ENCODE data around the gene AQP4. TPM values are rescaled to one million over a fixed set of nuclear protein-coding genes. Genes with fewer than 3 reads are reported as not detected.

AQP4 gene
- total RNA-seq, 5 donors from 2014 or later (not counting 1 experiment from before 2014, with no cell fraction given) = 0.10 to 0.35 (median 0.25) TPM; not detected in 2

GRCh38 chr18:26826656-26827235 is 38.8 kb downstream of the AQP4 start:
- DNase-seq (no peak), ATAC-seq (replicated peaks in 1 of 4) (no peak)
- CTCF ChIA-PET = no interaction called here
- POLR2A ChIA-PET = no interaction called here
- Mint-ChIP-seq H3K36me3 (no peaks in the 10 kb centered on the region), H3K4me1 (no peaks in the 10 kb centered on the region), H3K4me3 (no peak overlapping the region), H3K9me3 (peaks cover 0 to 4% (median 1%) of the 10 kb centered on the region in 3 donors), H3K27ac (no peak overlapping the region), H3K27me3 (no peaks in the 10 kb centered on the region)
- Histone ChIP-seq H3K27ac (ENCODE audit: low read length) (no peak overlapping the region), H3K36me3 (ENCODE audit: control insufficient read depth in 2 of 2, extremely low read depth in 1 of 2, insufficient read depth in 1 of 2, low read length in 1 of 2) (no peaks in the 10 kb centered on the region), H3K4me3 (ENCODE audit: control insufficient read depth in 1 of 2, extremely low read depth in 1 of 2, low read length in 1 of 2) (no peak overlapping the region), H3K4me1 (ENCODE audit: control insufficient read depth in 1 of 2, extremely low read depth in 1 of 2, insufficient read depth in 2 of 2, low read length in 2 of 2) (no peaks in the 10 kb centered on the region), H3K9me3 (no peaks in the 10 kb centered on the region), H3K27me3 (replicated peaks in 1 of 2; ENCODE audit: control insufficient read depth in 2 of 2, extremely low read depth in 1 of 2, insufficient read depth in 2 of 2, low read length in 1 of 2) (no peaks in the 10 kb centered on the region)
- 79% methylated on average over 2 of the region's 6 CpGs for WGBS (ENCODE audit: insufficient coverage)

DNA sequence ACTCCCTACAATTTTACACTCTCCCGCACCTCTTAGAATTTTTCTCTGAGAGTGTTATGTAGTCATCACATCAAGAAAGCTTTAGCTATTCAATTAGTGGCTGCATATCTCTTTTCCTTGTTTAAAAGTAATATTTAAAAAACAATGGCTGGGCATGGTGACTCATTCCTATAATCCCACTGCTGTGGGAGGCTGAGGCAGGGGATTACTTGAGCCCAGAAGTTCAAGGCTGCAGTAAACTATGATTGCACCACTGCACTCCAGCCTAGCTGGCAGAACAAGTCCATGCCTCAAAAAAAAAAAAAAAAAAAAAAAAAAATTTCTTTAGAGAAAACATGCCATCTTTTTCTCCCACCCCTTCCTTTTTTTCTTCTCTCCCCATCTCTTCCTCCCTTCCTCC is 44.3 kb downstream of the AQP4 start:
- Histone ChIP-seq H3K4me3 (ENCODE audit: control insufficient read depth in 1 of 2, extremely low read depth in 1 of 2, low read length in 1 of 2) (no peak overlapping the region), H3K27ac (ENCODE audit: low read length) (no peak overlapping the region), H3K36me3 (ENCODE audit: control insufficient read depth in 2 of 2, extremely low read depth in 1 of 2, insufficient read depth in 1 of 2, low read length in 1 of 2) (no peaks in the 10 kb centered on the region), H3K9me3 (no peaks in the 10 kb centered on the region), H3K27me3 (replicated peaks in 1 of 2; ENCODE audit: control insufficient read depth in 2 of 2, extremely low read depth in 1 of 2, insufficient read depth in 2 of 2, low read length in 1 of 2) (no peaks in the 10 kb centered on the region), H3K4me1 (ENCODE audit: control insufficient read depth in 1 of 2, extremely low read depth in 1 of 2, insufficient read depth in 2 of 2, low read length in 2 of 2) (no peaks in the 10 kb centered on the region)
- H3K27ac Mint-ChIP-seq = no peak overlapping the region
- no peaks in the 10 kb centered on the region for H3K36me3 Mint-ChIP-seq
- CTCF ChIA-PET = no interaction called here
- no CpG with 5 or more reads among the region's 1 CpG for WGBS (ENCODE audit: insufficient coverage)
- H3K4me3 Mint-ChIP-seq = no peak overlapping the region
- H3K9me3 Mint-ChIP-seq = peaks cover 16 to 38% (median 18%) of the 10 kb centered on the region in 3 donors
- H3K27me3 Mint-ChIP-seq = no peaks in the 10 kb centered on the region
- H3K4me1 Mint-ChIP-seq = no peaks in the 10 kb centered on the region
- POLR2A ChIA-PET = no interaction called here
- ATAC-seq (replicated peaks in 1 of 4) (no peak), DNase-seq (no peak)

- Histone ChIP-seq H3K27me3 (replicated peaks in 1 of 2; ENCODE audit: control insufficient read depth in 2 of 2, extremely low read depth in 1 of 2, insufficient read depth in 2 of 2, low read length in 1 of 2) (no peaks in the 10 kb centered on the region), H3K4me1 (ENCODE audit: control insufficient read depth in 1 of 2, extremely low read depth in 1 of 2, insufficient read depth in 2 of 2, low read length in 2 of 2) (no peaks in the 10 kb centered on the region), H3K36me3 (ENCODE audit: control insufficient read depth in 2 of 2, extremely low read depth in 1 of 2, insufficient read depth in 1 of 2, low read length in 1 of 2) (no peaks in the 10 kb centered on the region), H3K27ac (ENCODE audit: low read length) (no peak overlapping the region), H3K4me3 (ENCODE audit: control insufficient read depth in 1 of 2, extremely low read depth in 1 of 2, low read length in 1 of 2) (no peak overlapping the region), H3K9me3 (no peaks in the 10 kb centered on the region)
- no peaks in the 10 kb centered on the region for H3K27me3 Mint-ChIP-seq
- DNase-seq (no peak), ATAC-seq (replicated peaks in 1 of 4) (no peak)
- H3K27ac Mint-ChIP-seq = no peak overlapping the region
- ChIA-PET CTCF (no interaction called here), POLR2A (no interaction called here)
- H3K4me3 Mint-ChIP-seq = no peak overlapping the region
- no CpG with 5 or more reads among the region's 1 CpG for WGBS (ENCODE audit: insufficient coverage)
- peaks cover 17 to 38% (median 18%) of the 10 kb centered on the region in 3 donors for H3K9me3 Mint-ChIP-seq
- no peaks in the 10 kb centered on the region for H3K4me1 Mint-ChIP-seq
- no peaks in the 10 kb centered on the region for H3K36me3 Mint-ChIP-seq
Measured at GRCh38 chr18:26819046-26819445, 46.5 kb downstream of the AQP4 start.

DNA sequence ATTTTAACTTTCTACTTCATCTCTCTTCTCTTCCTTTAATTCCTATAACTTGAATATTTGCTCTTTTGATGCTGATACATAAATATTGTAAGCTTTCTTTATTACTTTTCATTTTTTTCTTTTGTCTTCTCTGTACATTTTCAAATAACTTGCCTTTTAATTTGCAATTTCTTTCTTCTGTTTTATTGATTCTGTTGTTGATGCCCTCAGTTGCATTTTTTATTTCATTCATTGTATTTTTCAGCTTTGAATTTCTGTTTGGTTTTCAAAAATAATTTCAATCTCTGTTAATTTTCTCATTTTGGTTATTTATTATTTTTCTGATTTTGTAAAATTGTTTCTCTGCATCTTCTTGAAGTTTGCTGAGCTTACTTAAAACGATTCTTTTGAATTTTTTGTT is 47.0 kb downstream of the AQP4 start:
- no CpG with 5 or more reads among the region's 1 CpG for WGBS (ENCODE audit: insufficient coverage)
- Mint-ChIP-seq H3K27me3 (no peaks in the 10 kb centered on the region), H3K4me1 (no peaks in the 10 kb centered on the region), H3K9me3 (peaks cover 18 to 38% (median 18%) of the 10 kb centered on the region in 3 donors), H3K36me3 (no peaks in the 10 kb centered on the region), H3K4me3 (no peak overlapping the region), H3K27ac (no peak overlapping the region)
- no peak overlapping the region for H3K27ac ChIP-seq (ENCODE audit: low read length)
- no peaks in the 10 kb centered on the region for H3K9me3 ChIP-seq
- CTCF ChIA-PET = no interaction called here
- POLR2A ChIA-PET = no interaction called here
- H3K27me3 ChIP-seq (replicated peaks in 1 of 2; ENCODE audit: control insufficient read depth in 2 of 2, extremely low read depth in 1 of 2, insufficient read depth in 2 of 2, low read length in 1 of 2) = no peaks in the 10 kb centered on the region
- H3K36me3 ChIP-seq (ENCODE audit: control insufficient read depth in 2 of 2, extremely low read depth in 1 of 2, insufficient read depth in 1 of 2, low read length in 1 of 2) = no peaks in the 10 kb centered on the region
- H3K4me3 ChIP-seq (ENCODE audit: control insufficient read depth in 1 of 2, extremely low read depth in 1 of 2, low read length in 1 of 2) = no peak overlapping the region
- ATAC-seq (replicated peaks in 1 of 4) = no peak
- no peaks in the 10 kb centered on the region for H3K4me1 ChIP-seq (ENCODE audit: control insufficient read depth in 1 of 2, extremely low read depth in 1 of 2, insufficient read depth in 2 of 2, low read length in 2 of 2)
- no peak for DNase-seq

DNA sequence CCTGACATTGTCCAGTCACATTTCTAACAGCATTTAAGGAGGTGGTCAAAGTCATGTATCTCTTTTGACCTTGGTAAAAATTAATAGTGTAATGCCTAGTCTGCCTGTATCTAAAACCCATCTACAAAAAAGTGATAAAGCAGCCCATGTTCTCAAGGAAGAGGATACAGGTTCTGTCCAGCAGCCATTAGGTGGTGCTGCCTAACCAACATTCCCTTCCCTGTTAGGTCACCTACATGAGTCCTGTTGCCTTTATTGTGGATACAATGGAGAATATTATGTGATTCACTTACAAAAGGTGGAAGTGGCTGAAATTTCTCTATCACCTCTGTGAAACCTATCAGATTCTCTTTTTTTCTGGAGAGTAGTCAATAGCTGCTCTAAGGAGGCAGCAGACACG is 52.5 kb downstream of the AQP4 start:
- POLR2A ChIA-PET = no interaction called here
- no peak overlapping the region for H3K4me3 ChIP-seq (ENCODE audit: control insufficient read depth in 1 of 2, extremely low read depth in 1 of 2, low read length in 1 of 2)
- H3K27me3 Mint-ChIP-seq = no peaks in the 10 kb centered on the region
- H3K9me3 Mint-ChIP-seq = peaks cover 17 to 38% (median 29%) of the 10 kb centered on the region in 3 donors
- no peak overlapping the region for H3K27ac ChIP-seq (ENCODE audit: low read length)
- CTCF ChIA-PET = no interaction called here
- H3K36me3 Mint-ChIP-seq = no peaks in the 10 kb centered on the region
- no peak overlapping the region for H3K27ac Mint-ChIP-seq
- no peaks in the 10 kb centered on the region for H3K4me1 Mint-ChIP-seq
- no peaks in the 10 kb centered on the region for H3K36me3 ChIP-seq (ENCODE audit: control insufficient read depth in 2 of 2, extremely low read depth in 1 of 2, insufficient read depth in 1 of 2, low read length in 1 of 2)
- H3K9me3 ChIP-seq = no peaks in the 10 kb centered on the region
- H3K27me3 ChIP-seq (replicated peaks in 1 of 2; ENCODE audit: control insufficient read depth in 2 of 2, extremely low read depth in 1 of 2, insufficient read depth in 2 of 2, low read length in 1 of 2) = no peaks in the 10 kb centered on the region
- H3K4me3 Mint-ChIP-seq = no peak overlapping the region
- ATAC-seq (replicated peaks in 1 of 4) (no peak), DNase-seq (no peak)
- no CpG with 5 or more reads among the region's 1 CpG for WGBS (ENCODE audit: insufficient coverage)
- H3K4me1 ChIP-seq (ENCODE audit: control insufficient read depth in 1 of 2, extremely low read depth in 1 of 2, insufficient read depth in 2 of 2, low read length in 2 of 2) = no peaks in the 10 kb centered on the region

- no peak overlapping the region for H3K4me3 ChIP-seq (ENCODE audit: control insufficient read depth in 1 of 2, extremely low read depth in 1 of 2, low read length in 1 of 2)
- Mint-ChIP-seq H3K36me3 (no peaks in the 10 kb centered on the region), H3K27ac (no peak overlapping the region), H3K4me1 (no peaks in the 10 kb centered on the region), H3K4me3 (no peak overlapping the region), H3K27me3 (no peaks in the 10 kb centered on the region), H3K9me3 (peaks cover 15 to 34% (median 28%) of the 10 kb centered on the region in 3 donors)
- no peak for ATAC-seq (replicated peaks in 1 of 4)
- no peak overlapping the region for H3K27ac ChIP-seq (ENCODE audit: low read length)
- H3K27me3 ChIP-seq (replicated peaks in 1 of 2; ENCODE audit: control insufficient read depth in 2 of 2, extremely low read depth in 1 of 2, insufficient read depth in 2 of 2, low read length in 1 of 2) = no peaks in the 10 kb centered on the region
- POLR2A ChIA-PET = no interaction called here
- no peak for DNase-seq
- H3K4me1 ChIP-seq (ENCODE audit: control insufficient read depth in 1 of 2, extremely low read depth in 1 of 2, insufficient read depth in 2 of 2, low read length in 2 of 2) = no peaks in the 10 kb centered on the region
- CTCF ChIA-PET = no interaction called here
- no CpG with 5 or more reads among the region's 3 CpGs for WGBS (ENCODE audit: insufficient coverage)
- H3K36me3 ChIP-seq (ENCODE audit: control insufficient read depth in 2 of 2, extremely low read depth in 1 of 2, insufficient read depth in 1 of 2, low read length in 1 of 2) = no peaks in the 10 kb centered on the region
- H3K9me3 ChIP-seq = no peaks in the 10 kb centered on the region
Measured at GRCh38 chr18:26812462-26812861, 53.0 kb downstream of the AQP4 start.

DNA sequence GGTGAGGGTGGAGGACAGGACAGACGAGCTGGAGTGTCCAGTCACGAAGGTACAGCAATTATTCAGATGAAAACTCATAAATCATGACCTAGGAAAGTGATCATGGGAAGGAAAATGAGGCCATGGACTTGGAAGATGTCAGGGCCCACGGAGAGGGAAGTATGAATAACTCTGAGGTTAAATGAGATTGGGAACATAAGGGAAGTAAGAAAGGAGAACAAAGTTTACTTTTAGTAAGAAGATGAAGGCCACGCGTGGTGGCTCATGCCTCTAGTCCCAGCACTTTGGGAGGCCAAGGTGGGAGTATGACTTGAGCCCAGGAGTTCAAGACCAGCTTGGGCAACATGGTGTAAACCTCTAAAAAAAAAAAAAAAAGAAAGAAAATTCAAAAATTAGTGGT is 56.2 kb downstream of the AQP4 start:
- Histone ChIP-seq H3K36me3 (ENCODE audit: control insufficient read depth in 2 of 2, extremely low read depth in 1 of 2, insufficient read depth in 1 of 2, low read length in 1 of 2) (no peaks in the 10 kb centered on the region), H3K4me3 (ENCODE audit: control insufficient read depth in 1 of 2, extremely low read depth in 1 of 2, low read length in 1 of 2) (no peak overlapping the region), H3K27ac (ENCODE audit: low read length) (no peak overlapping the region), H3K9me3 (no peaks in the 10 kb centered on the region), H3K27me3 (replicated peaks in 1 of 2; ENCODE audit: control insufficient read depth in 2 of 2, extremely low read depth in 1 of 2, insufficient read depth in 2 of 2, low read length in 1 of 2) (no peaks in the 10 kb centered on the region), H3K4me1 (ENCODE audit: control insufficient read depth in 1 of 2, extremely low read depth in 1 of 2, insufficient read depth in 2 of 2, low read length in 2 of 2) (no peaks in the 10 kb centered on the region)
- no peaks in the 10 kb centered on the region for H3K36me3 Mint-ChIP-seq
- no peak overlapping the region for H3K4me3 Mint-ChIP-seq
- H3K27ac Mint-ChIP-seq = no peak overlapping the region
- DNase-seq (no peak), ATAC-seq (replicated peaks in 1 of 4) (no peak)
- peaks cover 10 to 28% (median 27%) of the 10 kb centered on the region in 3 donors for H3K9me3 Mint-ChIP-seq
- no peaks in the 10 kb centered on the region for H3K27me3 Mint-ChIP-seq
- WGBS (ENCODE audit: insufficient coverage) = 69% methylated on average over 5 of the region's 5 CpGs
- no peaks in the 10 kb centered on the region for H3K4me1 Mint-ChIP-seq
- CTCF ChIA-PET = no interaction called here
- POLR2A ChIA-PET = no interaction called here
